Astrocyte (in vitro differentiated cells and primary cell): ENCODE results near the gene CASKIN2. TPM values are rescaled to one million over a fixed set of nuclear protein-coding genes. Genes with fewer than 3 reads are reported as not detected.
A peak's percentile ranks its signal among the peaks of the same experiment; 100 is the strongest.
"Not testable (repeated sequence)": the region's sequence is repeated elsewhere in the genome, so short reads cannot be mapped to it uniquely, and the experiment has no call there.

ENCODE experiments used
- DNase-seq: peaks from one replicate; pipeline ENCODE4 v3.0.0-alpha.2; 2010; ENCODE audit warnings: low read depth
- FAIRE-seq: peaks from 2 replicates; lab custom pipeline; 2011; peaks lifted over from hg19 to GRCh38; lab: Jason Lieb, UNC
- H2AFZ ChIP-seq: 2 replicates; pipeline ENCODE4 v1.6.0; 2012; ENCODE audit warnings: low read depth, low read length, inconsistent platforms
- H3K27ac ChIP-seq: 2 replicates; pipeline ENCODE4 v1.5.1; 2011; ENCODE audit warnings: low read depth, low read length, inconsistent platforms
- H3K27me3 ChIP-seq: 2 replicates; pipeline ENCODE4 v1.6.0; 2011; ENCODE audit warnings: low read length, inconsistent platforms; ENCODE audit not compliant: insufficient read depth
- H3K36me3 ChIP-seq: 2 replicates; pipeline ENCODE4 v1.5.1; 2011; ENCODE audit warnings: low read length, inconsistent platforms; ENCODE audit not compliant: insufficient read depth
- H3K4me1 ChIP-seq: 2 replicates; pipeline ENCODE4 v1.5.1; 2011; ENCODE audit warnings: low read length, inconsistent platforms; ENCODE audit not compliant: insufficient read depth
- H3K4me2 ChIP-seq: 2 replicates; pipeline ENCODE4 v1.6.0; 2012; ENCODE audit warnings: low read length, inconsistent platforms
- H3K4me3 ChIP-seq: 2 replicates; pipeline ENCODE4 v1.5.1; 2011; ENCODE audit warnings: low read depth, mild to moderate bottlenecking, low read length, inconsistent platforms; ENCODE audit not compliant: insufficient read depth
- H3K79me2 ChIP-seq: 2 replicates; pipeline ENCODE4 v1.6.0; 2012; ENCODE audit warnings: mild to moderate bottlenecking, low read length, inconsistent platforms; ENCODE audit not compliant: insufficient read depth
- H3K9ac ChIP-seq: 2 replicates; pipeline ENCODE4 v1.6.0; 2012; ENCODE audit warnings: mild to moderate bottlenecking, low read length, inconsistent platforms
- H3K9me3 ChIP-seq: 2 replicates; pipeline ENCODE4 v1.5.1; 2012; ENCODE audit warnings: low read depth, mild to moderate bottlenecking, low read length, inconsistent platforms; ENCODE audit not compliant: insufficient read depth
- H4K20me1 ChIP-seq: 2 replicates; pipeline ENCODE4 v1.6.0; 2012; ENCODE audit warnings: low read length, inconsistent platforms; ENCODE audit not compliant: insufficient read depth
- H3K27ac Mint-ChIP-seq: one replicate; pipeline ENCODE4 v1.8.0; 2021; ENCODE audit warnings: mild to moderate bottlenecking, mixed read lengths; ENCODE audit not compliant: unreplicated experiment
- H3K27me3 Mint-ChIP-seq: one replicate; pipeline ENCODE4 v1.8.0; 2021; ENCODE audit warnings: low read depth, mixed read lengths; ENCODE audit not compliant: unreplicated experiment
- H3K36me3 Mint-ChIP-seq: one replicate; pipeline ENCODE4 v1.8.0; 2021; ENCODE audit warnings: low read depth, mixed read lengths; ENCODE audit not compliant: unreplicated experiment
- H3K4me1 Mint-ChIP-seq: one replicate; pipeline ENCODE4 v1.8.0; 2021; ENCODE audit warnings: low read depth, mixed read lengths; ENCODE audit not compliant: unreplicated experiment
- H3K4me3 Mint-ChIP-seq: one replicate; pipeline ENCODE4 v1.8.0; 2021; ENCODE audit warnings: mild to moderate bottlenecking, moderate library complexity, mixed read lengths; ENCODE audit not compliant: unreplicated experiment
- H3K9me3 Mint-ChIP-seq: one replicate; pipeline ENCODE4 v1.8.0; 2021; ENCODE audit warnings: mild to moderate bottlenecking, mixed read lengths; ENCODE audit not compliant: unreplicated experiment
- CTCF ChIP-seq: IDR thresholded peaks from 2 replicates; pipeline ENCODE4 v1.5.1; 2011; ENCODE audit warnings: low read depth, mild to moderate bottlenecking, inconsistent platforms, low read length, moderate library complexity; ENCODE audit not compliant: insufficient read depth
- EZH2 ChIP-seq: IDR thresholded peaks from 2 replicates; pipeline ENCODE4 v1.6.1; 2012; ENCODE audit warnings: mild to moderate bottlenecking, low read length, inconsistent platforms; ENCODE audit not compliant: insufficient read depth
- total RNA-seq: library from RNA; stranded (reverse); gene quantifications from 2 replicates; pipeline ENCODE4 v1.2.1, GENCODE V29; 2021

Gene CASKIN2
- total RNA-seq, 1 donor from 2014 or later: 22.8 TPM

GRCh38 chr17:75456039-75456416 is 59.3 kb downstream of the CASKIN2 start:
- Histone ChIP-seq H3K36me3 (no peaks in the 10 kb centered on the region), H3K4me3 (peak overlapping the region; percentile 84), H3K9me3 (no peaks in the 10 kb centered on the region), H2AFZ (peak overlapping the region; percentile 58), H3K79me2 (peaks cover 38% of the 10 kb centered on the region), H3K4me1 (peaks cover 19% of the 10 kb centered on the region), H4K20me1 (no peaks in the 10 kb centered on the region), H3K4me2 (peak overlapping the region; percentile 92), H3K27me3 (no peaks in the 10 kb centered on the region), H3K9ac (peak overlapping the region; percentile 94), H3K27ac (peak overlapping the region; percentile 64)
- H3K9me3 Mint-ChIP-seq: no peaks in the 10 kb centered on the region
- H3K27ac Mint-ChIP-seq: peak overlapping the region; percentile 97
- TF ChIP-seq EZH2: no peak
- TF ChIP-seq CTCF: no peak
- peak overlapping the region; percentile 92 for H3K4me3 Mint-ChIP-seq
- no peaks in the 10 kb centered on the region for H3K27me3 Mint-ChIP-seq
- no peak for DNase-seq
- H3K36me3 Mint-ChIP-seq: peaks cover 1% of the 10 kb centered on the region
- no peak for FAIRE-seq
- H3K4me1 Mint-ChIP-seq: peaks cover 26% of the 10 kb centered on the region

DNA sequence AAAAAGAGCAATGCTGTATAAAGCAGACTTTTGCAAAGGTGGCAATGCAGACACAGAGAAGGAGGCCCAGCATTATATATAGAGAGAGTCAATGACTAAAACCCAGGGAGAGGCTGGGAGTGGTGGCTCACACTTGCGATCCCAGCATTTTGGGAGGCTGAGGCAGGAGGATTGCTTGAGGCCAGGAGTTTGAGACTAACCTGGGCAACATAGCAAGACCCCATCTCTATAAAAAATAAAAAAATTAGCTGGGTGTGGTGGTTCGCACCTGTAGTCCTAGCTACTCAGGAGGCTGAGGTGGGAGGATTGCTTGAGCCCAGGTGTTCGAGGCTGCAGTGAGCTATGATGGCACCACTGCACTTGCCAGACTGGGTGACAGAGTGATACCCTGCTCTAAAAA is 60.7 kb downstream of the CASKIN2 start:
- H3K27me3 Mint-ChIP-seq, H3K4me3 ChIP-seq, H3K36me3 ChIP-seq, H3K27ac Mint-ChIP-seq, H4K20me1 ChIP-seq, H3K9ac ChIP-seq, H3K27me3 ChIP-seq, H3K4me2 ChIP-seq, H3K4me3 Mint-ChIP-seq, DNase-seq, H3K9me3 Mint-ChIP-seq, H3K9me3 ChIP-seq, H3K27ac ChIP-seq, H2AFZ ChIP-seq, FAIRE-seq, H3K36me3 Mint-ChIP-seq: not testable (repeated sequence)
- peaks cover 28% of the 10 kb centered on the region for H3K79me2 ChIP-seq
- peaks cover 19% of the 10 kb centered on the region for H3K4me1 ChIP-seq
- peaks cover 20% of the 10 kb centered on the region for H3K4me1 Mint-ChIP-seq

DNA sequence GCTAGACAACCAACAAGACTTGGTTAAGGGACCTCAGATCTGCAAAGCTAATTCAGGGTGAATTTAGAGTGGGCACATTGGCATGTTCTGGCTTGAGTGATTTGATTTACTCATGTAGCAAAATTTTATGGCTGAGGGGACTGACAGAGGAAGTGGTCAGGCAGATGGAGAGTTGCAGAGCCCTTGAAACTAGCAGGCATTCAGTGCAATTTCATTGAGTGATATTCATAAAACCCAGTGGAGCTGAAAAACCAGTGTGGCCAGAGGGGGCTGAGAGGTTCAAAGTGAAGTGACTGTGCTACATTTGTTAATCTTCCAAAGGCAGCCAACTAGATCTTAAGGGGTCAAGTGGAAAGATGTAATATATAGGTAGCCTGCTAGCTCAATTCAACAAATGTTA is 61.1 kb downstream of the CASKIN2 start:
- H3K4me1 Mint-ChIP-seq: peaks cover 19% of the 10 kb centered on the region
- H3K36me3 Mint-ChIP-seq: peaks cover 1% of the 10 kb centered on the region
- H3K4me2 ChIP-seq: no peak overlapping the region
- H3K36me3 ChIP-seq: no peaks in the 10 kb centered on the region
- DNase-seq (no peak), FAIRE-seq (no peak)
- H3K27ac ChIP-seq: no peak overlapping the region
- no peak overlapping the region for H3K27ac Mint-ChIP-seq
- no peak overlapping the region for H2AFZ ChIP-seq
- no peaks in the 10 kb centered on the region for H3K9me3 Mint-ChIP-seq
- no peak overlapping the region for H3K4me3 ChIP-seq
- peaks cover 23% of the 10 kb centered on the region for H3K79me2 ChIP-seq
- H3K4me1 ChIP-seq: peaks cover 19% of the 10 kb centered on the region
- no peaks in the 10 kb centered on the region for H4K20me1 ChIP-seq
- no peaks in the 10 kb centered on the region for H3K27me3 Mint-ChIP-seq
- TF ChIP-seq EZH2: no peak
- TF ChIP-seq CTCF: no peak
- no peak overlapping the region for H3K4me3 Mint-ChIP-seq
- H3K9me3 ChIP-seq: no peaks in the 10 kb centered on the region
- H3K27me3 ChIP-seq: no peaks in the 10 kb centered on the region
- H3K9ac ChIP-seq: no peak overlapping the region
